K562 (cell line): Measurements from ENCODE around the gene STUB1. TPM values are rescaled to one million over a fixed set of nuclear protein-coding genes. Genes with fewer than 3 reads are reported as not detected.

ENCODE experiments used
- CBX3 ChIP-seq, 2 experiments: IDR thresholded peaks; 1 replicate in 1 of 2; 2 replicates in 1 of 2; pipeline ENCODE4 v1.6.1; 2012; ENCODE audit warnings: inconsistent platforms in 2 of 2, low read length in 2 of 2, borderline replicate concordance in 1 of 2, control low read depth in 1 of 2
- E4F1 ChIP-seq: fragments of 250-450 bp; sonication (Bioruptor Pico); IDR thresholded peaks from 2 replicates; pipeline ENCODE4 v1.5.0; 2021; ENCODE audit warnings: mild to moderate bottlenecking, borderline replicate concordance
- EWSR1 ChIP-seq: fragments of 450-650 bp; IDR thresholded peaks from 2 replicates; pipeline ENCODE4 v1.6.1; 2018; ENCODE audit warnings: borderline replicate concordance, mild to moderate bottlenecking, low read depth, moderate library complexity; ENCODE audit not compliant: partially characterized antibody
- GATAD2B ChIP-seq: fragments of 450-650 bp; IDR thresholded peaks from 2 replicates; pipeline ENCODE4 v1.6.1; 2017; ENCODE audit warnings: mild to moderate bottlenecking, borderline replicate concordance
- HDAC1 ChIP-seq, 2 experiments: fragments of 450-650 bp; IDR thresholded peaks; 2 replicates each; pipeline ENCODE4 v1.6.1; 2016 to 2017; ENCODE audit warnings: inconsistent platforms in 1 of 2, mild to moderate bottlenecking in 1 of 2, moderate library complexity in 1 of 2
- HEY1 ChIP-seq: fragments of 250-450 bp; sonication (Bioruptor Pico); IDR thresholded peaks from 2 replicates; pipeline ENCODE4 v1.5.0; 2020; ENCODE audit warnings: mild to moderate bottlenecking, moderate library complexity, borderline replicate concordance
- IRF2 ChIP-seq: sonication (generic); formaldehyde crosslinking; IDR thresholded peaks from 2 replicates; pipeline ENCODE4 v1.8.1; 2022; ENCODE audit warnings: mild to moderate bottlenecking, missing genetic modification reagents
- RERE ChIP-seq: sonication (generic); formaldehyde crosslinking; IDR thresholded peaks from 2 replicates; pipeline ENCODE4 v1.8.0; 2023; ENCODE audit warnings: missing genetic modification reagents, mild to moderate bottlenecking, borderline replicate concordance
- XRCC4 ChIP-seq: IDR thresholded peaks from one replicate; pipeline ENCODE4 v1.6.1; 2011; ENCODE audit not compliant: insufficient read depth, insufficient read length; ENCODE audit errors: extremely low read depth
- ZNF436 ChIP-seq: fragments of 250-450, 450-650 bp; sonication (Bioruptor Pico); formaldehyde crosslinking; IDR thresholded peaks from 2 replicates; pipeline ENCODE4 v1.7.0; 2020; ENCODE audit warnings: mild to moderate bottlenecking
- ZNF695 ChIP-seq: fragments of 450-650 bp; formaldehyde crosslinking; IDR thresholded peaks from 2 replicates; pipeline ENCODE4 v1.4.0; 2020; ENCODE audit warnings: mild to moderate bottlenecking, moderate library complexity
- ZNF740 ChIP-seq, 3 experiments: fragments of 200-800 bp in 1 of 3; sonication (Bioruptor generic) in 1 of 3; sonication (generic) in 1 of 3; formaldehyde crosslinking in 1 of 3; IDR thresholded peaks; 2 replicates each; pipeline versions ENCODE4 v1.6.1 to v1.8.0; 2016 to 2022; ENCODE audit warnings: mild to moderate bottlenecking in 2 of 3, missing compliant biosample characterization in 2 of 3, missing genetic modification characterization in 2 of 3, missing genetic modification reagents in 1 of 3
- ZNF764 ChIP-seq: fragments of 250-450 bp; sonication (Bioruptor Pico); IDR thresholded peaks from 2 replicates; pipeline ENCODE4 v1.4.0; 2020; ENCODE audit warnings: low read depth, mild to moderate bottlenecking, moderate library complexity
- polyA plus RNA-seq, 8 experiments: library from polyadenylated mRNA; depleted of rRNA in 4 of 8; stranded (reverse) in 5 of 8; unstranded in 3 of 8; fragments of >200 nt; fragmentation: Nextera tagmentation in 2 of 8; fragmentation: Illumina TruSeq in 1 of 8; extraction: Ambion mirVana in 2 of 8; extraction: Trizol in 1 of 8; gene quantifications; 2 replicates each; pipeline versions ENCODE4 v1.2.1 to v1.2.3, GENCODE V29; 2011 to 2014; ENCODE audit warnings: inconsistent platforms in 1 of 8, missing spikeins in 1 of 8
- total RNA-seq, 7 experiments: library from RNA; depleted of rRNA in 6 of 7; stranded (reverse); fragments of >200 nt in 6 of 7; fragmentation: Illumina TruSeq in 2 of 7; extraction: Trizol in 2 of 7; gene quantifications; 2 replicates each; pipeline versions ENCODE4 v1.2.1 to v1.2.3, GENCODE V29; 2011 to 2021; ENCODE audit warnings: low replicate concordance in 1 of 7
- TF ChIP-seq, protein P1 (sequence below): fragments of 200-800 bp; sonication (Bioruptor generic); IDR thresholded peaks from 2 replicates; pipeline ENCODE4 v1.6.1; 2017; ENCODE audit warnings: missing genetic modification characterization, missing compliant biosample characterization

The STUB1 gene
- total and polyA plus RNA-seq, 9 of the 15 experiments (the other 6 are each of a cell fraction or from before 2014, with no cell fraction given) = 10.6 to 251 (median 152) TPM

DNA sequence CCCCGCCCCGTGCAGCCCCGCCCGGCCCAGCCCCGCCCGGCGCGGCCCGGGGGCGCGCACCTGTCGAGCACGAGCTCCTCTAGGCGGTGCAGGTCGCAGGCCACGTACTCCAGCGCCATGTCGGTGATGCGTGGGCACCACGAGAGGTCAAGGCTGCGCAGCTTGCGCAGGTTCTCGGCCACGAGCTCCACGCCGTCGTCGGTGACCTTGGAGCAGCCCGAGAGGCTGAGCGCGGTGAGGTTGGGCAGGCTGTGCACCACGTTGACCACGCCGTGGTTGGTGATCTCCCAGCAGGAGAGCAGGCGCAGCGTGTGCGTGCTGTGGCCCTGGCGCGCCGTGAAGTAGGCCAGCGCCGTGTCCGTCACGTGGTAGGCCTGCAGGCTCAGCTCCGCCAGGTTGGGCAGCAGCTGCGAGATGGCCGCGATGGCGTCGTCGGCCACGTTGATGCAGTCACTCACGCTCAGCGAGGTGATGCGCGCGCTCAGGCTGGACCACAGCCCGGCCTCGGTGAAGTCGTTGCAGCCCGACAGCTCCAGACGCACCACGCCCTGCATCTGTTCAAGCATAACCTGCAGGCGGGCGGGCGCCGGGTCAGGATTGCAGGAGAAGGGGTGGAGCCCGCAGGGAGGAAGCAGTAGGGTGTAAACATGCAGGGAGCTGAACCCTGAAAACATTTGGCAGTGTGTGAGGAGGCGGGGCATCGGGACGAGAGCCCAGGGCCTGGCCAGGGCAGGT, 15.3 kb downstream of the STUB1 start (continued):
- TF ChIP-seq RERE (CRISPR knock-in tag) (no peak), IRF2 (CRISPR knock-in tag) (no peak), XRCC4 (no peak), CBX3 (IDR thresholded peaks at IDR 0.05; ENCODE audit: borderline replicate concordance in 1 of 2, low read length in 2 of 2) (peak in 1 of 2 experiments; percentile 78; a peak in 1 of 3 replicates), GATAD2B (no peak), HEY1 (no peak), HDAC1 (IDR thresholded peaks at IDR 0.05) (peak in 1 of 2 experiments; percentile 86; a peak in 2 of 4 replicates), E4F1 (CRISPR knock-in tag) (no peak), ZNF695 (CRISPR knock-in tag) (no peak), ZNF740 (CRISPR knock-in tag; IDR thresholded peaks at IDR 0.05) (no peak; the same call in none of the 2 replicates), ZNF740 (tag; IDR thresholded peaks at IDR 0.05) (no peak), ZNF436 (CRISPR knock-in tag) (no peak), ZNF764 (CRISPR knock-in tag) (no peak), EWSR1 (no peak)
- TF ChIP-seq, protein P1, sequence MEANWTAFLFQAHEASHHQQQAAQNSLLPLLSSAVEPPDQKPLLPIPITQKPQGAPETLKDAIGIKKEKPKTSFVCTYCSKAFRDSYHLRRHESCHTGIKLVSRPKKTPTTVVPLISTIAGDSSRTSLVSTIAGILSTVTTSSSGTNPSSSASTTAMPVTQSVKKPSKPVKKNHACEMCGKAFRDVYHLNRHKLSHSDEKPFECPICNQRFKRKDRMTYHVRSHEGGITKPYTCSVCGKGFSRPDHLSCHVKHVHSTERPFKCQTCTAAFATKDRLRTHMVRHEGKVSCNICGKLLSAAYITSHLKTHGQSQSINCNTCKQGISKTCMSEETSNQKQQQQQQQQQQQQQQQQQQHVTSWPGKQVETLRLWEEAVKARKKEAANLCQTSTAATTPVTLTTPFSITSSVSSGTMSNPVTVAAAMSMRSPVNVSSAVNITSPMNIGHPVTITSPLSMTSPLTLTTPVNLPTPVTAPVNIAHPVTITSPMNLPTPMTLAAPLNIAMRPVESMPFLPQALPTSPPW (CRISPR knock-in tag) = peak; percentile 92
